ENCODE measurements around the gene CLDN22.

DNA sequence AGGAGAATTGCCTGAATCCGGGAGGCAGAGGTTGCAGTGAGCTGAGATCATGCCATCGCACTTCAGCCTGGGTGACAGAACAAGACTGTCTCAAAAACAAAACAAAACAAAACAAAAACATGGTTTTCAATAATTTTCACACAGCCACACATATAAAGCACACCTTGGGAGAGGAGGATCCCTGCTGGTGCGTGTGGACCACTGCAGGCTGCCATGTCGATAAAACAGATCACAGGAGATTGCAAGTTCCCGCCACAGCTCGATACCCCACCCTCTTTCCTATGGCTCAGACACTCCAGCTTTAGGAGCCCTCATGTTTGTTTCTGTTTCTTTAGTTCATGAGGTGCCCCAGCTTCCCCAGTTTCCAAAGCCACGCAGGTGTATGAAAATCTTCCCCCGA is 33.5 kb upstream of the CLDN22 start:
- TF ChIP-seq, protein P1, sequence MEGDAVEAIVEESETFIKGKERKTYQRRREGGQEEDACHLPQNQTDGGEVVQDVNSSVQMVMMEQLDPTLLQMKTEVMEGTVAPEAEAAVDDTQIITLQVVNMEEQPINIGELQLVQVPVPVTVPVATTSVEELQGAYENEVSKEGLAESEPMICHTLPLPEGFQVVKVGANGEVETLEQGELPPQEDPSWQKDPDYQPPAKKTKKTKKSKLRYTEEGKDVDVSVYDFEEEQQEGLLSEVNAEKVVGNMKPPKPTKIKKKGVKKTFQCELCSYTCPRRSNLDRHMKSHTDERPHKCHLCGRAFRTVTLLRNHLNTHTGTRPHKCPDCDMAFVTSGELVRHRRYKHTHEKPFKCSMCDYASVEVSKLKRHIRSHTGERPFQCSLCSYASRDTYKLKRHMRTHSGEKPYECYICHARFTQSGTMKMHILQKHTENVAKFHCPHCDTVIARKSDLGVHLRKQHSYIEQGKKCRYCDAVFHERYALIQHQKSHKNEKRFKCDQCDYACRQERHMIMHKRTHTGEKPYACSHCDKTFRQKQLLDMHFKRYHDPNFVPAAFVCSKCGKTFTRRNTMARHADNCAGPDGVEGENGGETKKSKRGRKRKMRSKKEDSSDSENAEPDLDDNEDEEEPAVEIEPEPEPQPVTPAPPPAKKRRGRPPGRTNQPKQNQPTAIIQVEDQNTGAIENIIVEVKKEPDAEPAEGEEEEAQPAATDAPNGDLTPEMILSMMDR (IDR thresholded peaks at IDR 0.05; ENCODE audit: insufficient read depth, low read length, poor library complexity, severe bottlenecking), result no peak
- TF ChIP-seq EZH2phosphoT487 (conservative IDR thresholded peaks at IDR 0.05; ENCODE audit: low read length), result no peak
